ENCODE results near the gene SLC13A3.

DNA sequence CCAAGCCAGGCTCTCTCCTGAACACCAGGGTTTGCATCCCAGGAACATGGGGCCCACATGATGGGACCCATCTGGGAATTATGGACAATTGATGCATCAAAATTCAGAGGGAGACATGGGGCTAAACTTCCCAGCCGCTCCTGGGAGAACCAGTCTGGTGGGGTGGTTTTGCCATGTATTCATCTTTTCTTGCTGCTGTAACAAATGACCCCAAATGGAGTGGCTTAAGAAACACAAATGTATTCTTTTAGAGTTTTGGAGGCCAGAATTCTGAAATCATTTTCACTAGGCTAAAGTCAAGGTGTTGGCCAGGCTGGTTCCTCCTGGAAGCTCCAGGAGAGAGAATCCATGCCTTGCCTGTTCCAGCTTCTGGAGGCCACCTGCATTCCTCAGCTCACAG is 6.5 kb downstream of the SLC13A3 start:
- no peak for TF ChIP-seq EZH2 (IDR thresholded peaks at IDR 0.05; ENCODE audit: borderline replicate concordance, low read depth, low read length, poor library complexity, severe bottlenecking)
- TF ChIP-seq, protein P1, sequence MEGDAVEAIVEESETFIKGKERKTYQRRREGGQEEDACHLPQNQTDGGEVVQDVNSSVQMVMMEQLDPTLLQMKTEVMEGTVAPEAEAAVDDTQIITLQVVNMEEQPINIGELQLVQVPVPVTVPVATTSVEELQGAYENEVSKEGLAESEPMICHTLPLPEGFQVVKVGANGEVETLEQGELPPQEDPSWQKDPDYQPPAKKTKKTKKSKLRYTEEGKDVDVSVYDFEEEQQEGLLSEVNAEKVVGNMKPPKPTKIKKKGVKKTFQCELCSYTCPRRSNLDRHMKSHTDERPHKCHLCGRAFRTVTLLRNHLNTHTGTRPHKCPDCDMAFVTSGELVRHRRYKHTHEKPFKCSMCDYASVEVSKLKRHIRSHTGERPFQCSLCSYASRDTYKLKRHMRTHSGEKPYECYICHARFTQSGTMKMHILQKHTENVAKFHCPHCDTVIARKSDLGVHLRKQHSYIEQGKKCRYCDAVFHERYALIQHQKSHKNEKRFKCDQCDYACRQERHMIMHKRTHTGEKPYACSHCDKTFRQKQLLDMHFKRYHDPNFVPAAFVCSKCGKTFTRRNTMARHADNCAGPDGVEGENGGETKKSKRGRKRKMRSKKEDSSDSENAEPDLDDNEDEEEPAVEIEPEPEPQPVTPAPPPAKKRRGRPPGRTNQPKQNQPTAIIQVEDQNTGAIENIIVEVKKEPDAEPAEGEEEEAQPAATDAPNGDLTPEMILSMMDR (conservative IDR thresholded peaks at IDR 0.05; ENCODE audit: low read depth, low read length), result no peak
